ENCODE results near the gene ALDOC.

ALDOC gene

DNA sequence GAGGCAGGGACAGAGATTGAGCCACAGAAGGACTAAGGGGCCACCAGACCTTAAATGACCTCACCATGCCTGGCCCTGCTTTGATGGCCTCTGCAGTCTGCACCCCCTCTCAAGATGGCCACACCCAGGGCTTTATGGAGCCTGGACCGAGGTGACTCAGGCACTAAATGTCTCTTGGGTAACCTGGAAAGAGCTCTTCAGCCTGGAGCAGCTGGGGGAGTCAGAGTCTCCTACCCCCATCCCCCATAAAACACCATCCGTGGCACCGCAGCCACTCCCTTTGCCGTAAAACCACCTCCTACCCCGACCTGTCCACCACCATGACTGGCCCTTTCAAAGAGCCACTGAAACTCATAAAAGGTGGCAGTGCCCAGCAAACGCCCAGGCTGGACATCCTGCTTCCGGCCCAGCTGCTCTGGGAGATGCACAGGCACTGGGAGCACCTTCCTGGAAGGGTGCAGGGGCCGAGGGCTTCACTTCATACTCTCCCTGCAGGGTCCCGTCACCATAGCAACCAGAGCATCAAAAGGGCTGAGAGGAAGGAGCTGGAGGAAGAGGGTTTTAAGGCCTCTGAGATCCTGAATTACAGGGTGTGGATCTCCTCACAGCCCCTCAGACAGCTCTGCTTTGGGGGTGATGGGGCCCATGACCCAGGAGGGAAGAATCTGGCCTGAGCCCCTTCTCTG lies 48.2 kb downstream of the ALDOC start:
- TF ChIP-seq, protein P1, sequence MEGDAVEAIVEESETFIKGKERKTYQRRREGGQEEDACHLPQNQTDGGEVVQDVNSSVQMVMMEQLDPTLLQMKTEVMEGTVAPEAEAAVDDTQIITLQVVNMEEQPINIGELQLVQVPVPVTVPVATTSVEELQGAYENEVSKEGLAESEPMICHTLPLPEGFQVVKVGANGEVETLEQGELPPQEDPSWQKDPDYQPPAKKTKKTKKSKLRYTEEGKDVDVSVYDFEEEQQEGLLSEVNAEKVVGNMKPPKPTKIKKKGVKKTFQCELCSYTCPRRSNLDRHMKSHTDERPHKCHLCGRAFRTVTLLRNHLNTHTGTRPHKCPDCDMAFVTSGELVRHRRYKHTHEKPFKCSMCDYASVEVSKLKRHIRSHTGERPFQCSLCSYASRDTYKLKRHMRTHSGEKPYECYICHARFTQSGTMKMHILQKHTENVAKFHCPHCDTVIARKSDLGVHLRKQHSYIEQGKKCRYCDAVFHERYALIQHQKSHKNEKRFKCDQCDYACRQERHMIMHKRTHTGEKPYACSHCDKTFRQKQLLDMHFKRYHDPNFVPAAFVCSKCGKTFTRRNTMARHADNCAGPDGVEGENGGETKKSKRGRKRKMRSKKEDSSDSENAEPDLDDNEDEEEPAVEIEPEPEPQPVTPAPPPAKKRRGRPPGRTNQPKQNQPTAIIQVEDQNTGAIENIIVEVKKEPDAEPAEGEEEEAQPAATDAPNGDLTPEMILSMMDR (IDR thresholded peaks at IDR 0.05; ENCODE audit: low read depth, low read length, missing control alignments), result no peak
- DNase-seq (ENCODE audit: low read depth), result no peak
- H3K4me3 ChIP-seq (ENCODE audit: low read depth, low read length), result no peak overlapping the region
- in situ Hi-C loops (cut with HindIII; ENCODE audit: low sequenced_read_pairs), result no loop called here

DNA sequence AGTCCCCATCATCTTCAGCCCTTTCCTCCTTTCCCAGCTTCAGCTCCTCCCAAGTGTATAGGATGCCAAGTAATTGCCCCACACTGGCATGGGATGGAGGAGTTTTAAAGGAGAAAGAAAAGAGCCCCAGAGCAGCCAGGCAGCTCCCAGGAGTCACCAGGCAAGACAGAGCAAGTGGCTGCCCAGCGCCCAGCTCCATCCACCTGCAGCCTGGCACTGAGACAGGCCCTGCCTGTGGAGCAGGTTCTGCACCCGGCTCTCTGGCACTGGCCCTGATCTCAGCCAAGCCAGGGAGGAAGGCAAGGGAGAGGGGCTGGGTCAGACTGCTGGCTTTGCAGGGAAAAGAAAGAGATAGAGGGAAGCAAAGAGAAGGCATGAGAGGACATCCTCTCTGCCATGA lies 48.8 kb downstream of the ALDOC start:
- no peak overlapping the region for H3K4me3 ChIP-seq (ENCODE audit: low read depth, low read length)
- DNase-seq (ENCODE audit: low read depth), result no peak
- in situ Hi-C loops (cut with HindIII; ENCODE audit: low sequenced_read_pairs), result no loop called here
- TF ChIP-seq, protein P1 (IDR thresholded peaks at IDR 0.05; ENCODE audit: low read depth, low read length, missing control alignments), result no peak

DNA sequence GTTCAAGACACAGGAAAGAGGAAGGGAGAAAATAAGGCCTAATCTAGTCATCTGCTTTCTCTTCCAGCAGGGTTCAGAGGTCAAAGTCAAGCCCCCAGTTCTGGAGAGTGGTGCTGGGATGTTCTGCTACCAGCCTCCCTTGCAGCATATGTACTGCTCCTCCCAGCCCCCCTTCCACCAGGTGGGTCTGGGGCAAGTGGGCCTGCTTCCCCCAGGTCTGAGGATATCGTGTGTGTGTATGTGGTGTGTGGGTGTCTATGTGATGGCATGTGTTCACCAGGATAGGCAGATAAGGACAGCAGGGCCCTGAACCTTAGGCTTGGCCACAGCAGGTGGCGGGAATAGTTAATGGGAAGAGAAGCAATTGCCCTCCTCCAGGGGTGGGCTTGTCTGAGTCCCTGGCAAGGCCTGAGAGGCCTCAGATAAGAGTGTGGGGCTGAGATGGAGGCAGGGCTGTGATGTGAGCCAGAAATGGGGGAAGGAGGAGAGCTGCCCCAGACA lies 49.5 kb downstream of the ALDOC start:
- no peak for DNase-seq (ENCODE audit: low read depth)
- in situ Hi-C loops (cut with HindIII; ENCODE audit: low sequenced_read_pairs), result no loop called here
- no peak overlapping the region for H3K4me3 ChIP-seq (ENCODE audit: low read depth, low read length)
- TF ChIP-seq, protein P1 (IDR thresholded peaks at IDR 0.05; ENCODE audit: low read depth, low read length, missing control alignments), result no peak

DNA sequence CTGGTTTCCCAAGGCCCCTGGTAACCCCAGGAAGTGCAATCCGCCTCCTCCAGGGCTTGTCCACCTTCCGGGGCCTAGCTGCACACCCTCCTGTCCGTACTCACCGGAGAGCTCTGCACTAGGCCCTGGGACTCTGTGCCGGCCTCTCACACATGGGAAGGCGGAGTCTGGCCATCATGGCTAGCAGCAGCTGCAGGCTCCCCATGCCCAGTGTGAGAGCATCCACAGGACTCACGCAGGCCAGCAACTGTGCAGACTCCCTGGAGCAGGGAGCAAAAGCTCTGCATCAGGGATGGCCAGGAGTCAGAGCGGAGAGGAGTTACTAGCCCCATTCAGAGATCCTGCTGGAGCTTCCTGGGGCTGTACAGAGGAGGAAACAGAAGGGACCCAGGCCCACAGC lies 50.3 kb downstream of the ALDOC start:
- TF ChIP-seq, protein P1 (IDR thresholded peaks at IDR 0.05; ENCODE audit: low read depth, low read length, missing control alignments), result no peak
- H3K4me3 ChIP-seq (ENCODE audit: low read depth, low read length), result no peak overlapping the region
- DNase-seq (ENCODE audit: low read depth), result no peak
- in situ Hi-C loops (cut with HindIII; ENCODE audit: low sequenced_read_pairs), result no loop called here

DNA sequence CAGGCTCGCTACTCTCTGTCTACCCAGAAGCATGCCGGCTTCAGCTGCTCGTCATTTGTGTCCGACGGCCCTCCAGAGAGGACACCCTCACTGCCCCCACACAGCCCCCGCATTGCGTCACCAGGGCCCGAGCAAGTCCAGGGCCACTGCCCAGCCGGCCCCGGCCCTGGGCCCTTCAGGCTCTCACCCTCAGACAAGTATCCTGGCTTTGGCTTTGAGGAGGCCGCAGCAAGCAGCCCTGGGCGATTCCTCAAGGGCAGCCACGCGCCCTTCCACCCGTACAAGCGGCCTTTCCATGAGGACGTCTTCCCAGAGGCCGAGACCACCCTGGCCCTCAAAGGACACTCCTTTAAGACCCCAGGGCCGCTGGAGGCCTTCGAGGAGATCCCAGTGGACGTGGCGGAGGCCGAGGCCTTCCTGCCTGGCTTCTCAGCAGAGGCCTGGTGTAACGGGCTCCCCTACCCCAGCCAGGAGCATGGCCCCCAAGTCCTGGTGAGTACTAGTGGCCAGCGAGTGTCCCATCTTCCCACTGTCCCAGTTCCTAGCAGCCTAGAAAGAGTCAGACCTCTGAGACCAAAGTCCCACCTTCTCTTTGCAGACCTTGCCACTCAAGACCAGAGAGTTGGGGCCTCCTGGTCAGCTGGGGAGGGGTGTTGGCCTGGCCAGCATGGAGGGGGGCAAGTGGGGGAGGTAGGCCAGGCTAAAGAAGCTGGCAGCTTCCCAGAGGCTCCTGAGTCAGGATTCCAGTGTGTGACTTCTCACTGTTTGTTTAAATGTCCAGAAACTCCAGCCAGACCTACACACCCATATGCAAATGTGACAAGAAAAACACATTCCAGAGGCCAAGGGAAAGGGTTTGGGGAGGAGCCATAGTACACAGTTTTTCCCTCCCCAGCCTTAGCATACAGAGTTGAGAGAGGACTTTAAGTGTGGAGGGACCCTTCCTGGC lies 51.9 kb downstream of the ALDOC start:
- TF ChIP-seq, protein P1 (IDR thresholded peaks at IDR 0.05; ENCODE audit: low read depth, low read length, missing control alignments), result no peak
- in situ Hi-C loops (cut with HindIII; ENCODE audit: low sequenced_read_pairs), result no loop called here
- peak; percentile 13 for DNase-seq (ENCODE audit: low read depth)
- no peak overlapping the region for H3K4me3 ChIP-seq (ENCODE audit: low read depth, low read length)

DNA sequence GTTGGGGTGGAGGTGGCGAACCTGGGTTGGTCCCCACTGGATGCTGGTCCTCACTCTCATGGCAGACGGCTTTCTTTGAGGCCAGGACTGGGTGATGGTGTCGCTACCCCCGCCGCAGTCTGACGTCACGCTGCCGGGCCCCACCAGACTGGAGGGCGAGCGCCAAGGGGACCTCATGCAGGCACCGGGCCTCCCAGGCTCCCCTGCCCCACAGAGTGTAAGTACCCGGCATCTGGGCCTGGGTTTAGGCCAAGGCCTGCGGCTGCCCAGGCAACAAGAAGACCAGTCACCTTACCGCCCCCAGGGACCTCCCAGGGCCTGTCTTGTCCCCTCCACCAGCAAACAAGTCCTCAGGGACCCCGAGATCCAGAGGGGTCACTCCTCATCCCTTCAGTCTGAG lies 52.8 kb downstream of the ALDOC start:
- in situ Hi-C loops (cut with HindIII; ENCODE audit: low sequenced_read_pairs), result no loop called here
- H3K4me3 ChIP-seq (ENCODE audit: low read depth, low read length), result no peak overlapping the region
- TF ChIP-seq, protein P1 (IDR thresholded peaks at IDR 0.05; ENCODE audit: low read depth, low read length, missing control alignments), result no peak
- no peak for DNase-seq (ENCODE audit: low read depth)
